Measurements from ENCODE around the gene PLXDC1.

Gene PLXDC1

GRCh38 chr17:39169101-39169500 lies 17.7 kb upstream of the PLXDC1 start:
- TF ChIP-seq, protein P1, sequence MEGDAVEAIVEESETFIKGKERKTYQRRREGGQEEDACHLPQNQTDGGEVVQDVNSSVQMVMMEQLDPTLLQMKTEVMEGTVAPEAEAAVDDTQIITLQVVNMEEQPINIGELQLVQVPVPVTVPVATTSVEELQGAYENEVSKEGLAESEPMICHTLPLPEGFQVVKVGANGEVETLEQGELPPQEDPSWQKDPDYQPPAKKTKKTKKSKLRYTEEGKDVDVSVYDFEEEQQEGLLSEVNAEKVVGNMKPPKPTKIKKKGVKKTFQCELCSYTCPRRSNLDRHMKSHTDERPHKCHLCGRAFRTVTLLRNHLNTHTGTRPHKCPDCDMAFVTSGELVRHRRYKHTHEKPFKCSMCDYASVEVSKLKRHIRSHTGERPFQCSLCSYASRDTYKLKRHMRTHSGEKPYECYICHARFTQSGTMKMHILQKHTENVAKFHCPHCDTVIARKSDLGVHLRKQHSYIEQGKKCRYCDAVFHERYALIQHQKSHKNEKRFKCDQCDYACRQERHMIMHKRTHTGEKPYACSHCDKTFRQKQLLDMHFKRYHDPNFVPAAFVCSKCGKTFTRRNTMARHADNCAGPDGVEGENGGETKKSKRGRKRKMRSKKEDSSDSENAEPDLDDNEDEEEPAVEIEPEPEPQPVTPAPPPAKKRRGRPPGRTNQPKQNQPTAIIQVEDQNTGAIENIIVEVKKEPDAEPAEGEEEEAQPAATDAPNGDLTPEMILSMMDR (IDR thresholded peaks at IDR 0.05) = no peak

DNA sequence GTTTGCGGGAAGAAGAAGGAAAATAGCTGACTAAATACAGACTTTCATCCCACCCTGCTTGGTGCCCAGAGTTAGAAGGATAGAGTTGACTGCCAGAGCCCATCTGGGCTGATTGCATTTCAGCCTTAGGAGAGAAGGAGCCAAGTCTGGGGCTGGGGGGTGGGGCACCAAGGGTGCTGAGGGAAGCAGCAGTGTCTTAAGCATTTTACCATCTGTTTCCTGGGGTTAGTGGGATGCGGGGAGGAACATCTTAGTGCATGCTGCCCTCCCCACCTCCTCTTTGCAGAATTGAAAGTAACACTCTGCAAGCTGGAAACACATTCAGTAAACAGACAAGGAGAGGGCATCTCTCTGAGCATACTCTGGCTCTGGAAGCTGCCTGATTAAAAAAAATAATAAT lies 16.0 kb upstream of the PLXDC1 start:
- TF ChIP-seq, protein P1 (IDR thresholded peaks at IDR 0.05) = no peak

DNA sequence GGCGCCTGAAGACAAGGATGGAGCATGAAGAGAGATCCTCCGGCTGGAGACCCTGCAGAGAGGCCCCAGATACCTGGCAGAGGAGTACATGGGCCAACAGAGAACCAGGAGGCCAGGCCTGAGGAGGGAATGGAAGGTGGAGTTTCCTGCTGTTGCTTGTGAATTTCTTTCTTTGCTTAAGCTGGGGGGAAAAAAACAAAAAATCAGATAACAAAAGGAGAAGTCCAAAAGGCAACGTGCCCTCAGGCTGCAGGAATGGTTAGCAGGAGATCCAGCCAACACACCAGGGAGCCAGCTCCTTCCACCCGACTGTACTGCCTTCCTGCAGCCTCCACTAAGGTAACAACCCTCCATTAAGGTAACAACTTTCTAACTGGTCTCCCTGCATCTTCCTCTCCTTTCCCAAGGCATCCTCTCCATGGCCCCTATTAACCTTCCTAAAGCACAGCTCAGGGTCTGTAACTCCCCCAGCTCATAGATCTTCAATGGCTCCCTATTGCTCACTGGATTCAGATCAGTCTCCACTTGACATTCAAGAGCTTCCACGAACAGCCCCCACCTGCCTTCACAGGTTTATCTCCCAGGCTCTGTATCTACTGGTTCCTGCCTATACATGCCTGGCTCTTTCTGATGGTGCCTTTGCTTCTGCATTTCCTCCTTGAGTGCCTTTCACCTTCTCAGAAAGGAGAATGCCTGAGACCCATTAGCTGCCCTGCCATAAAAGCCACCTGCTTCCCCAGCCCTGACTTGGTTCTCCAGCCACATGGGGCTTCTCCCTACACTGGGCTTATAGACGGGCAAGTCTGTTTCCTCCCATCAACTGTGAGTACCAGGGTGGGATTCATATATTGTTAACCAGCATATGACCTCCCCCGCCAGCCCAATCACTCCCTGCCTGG lies 15.2 kb upstream of the PLXDC1 start:
- TF ChIP-seq, protein P1 (IDR thresholded peaks at IDR 0.05) = no peak

GRCh38 chr17:39165841-39166349 lies 14.5 kb upstream of the PLXDC1 start, which contains the start of gene ARL5C:
TSS of gene ARL5C (minus strand) at chr17:39166161. CDS start at chr17:39165760, 401 bp downstream.
- TF ChIP-seq, protein P1 (IDR thresholded peaks at IDR 0.05) = no peak

DNA sequence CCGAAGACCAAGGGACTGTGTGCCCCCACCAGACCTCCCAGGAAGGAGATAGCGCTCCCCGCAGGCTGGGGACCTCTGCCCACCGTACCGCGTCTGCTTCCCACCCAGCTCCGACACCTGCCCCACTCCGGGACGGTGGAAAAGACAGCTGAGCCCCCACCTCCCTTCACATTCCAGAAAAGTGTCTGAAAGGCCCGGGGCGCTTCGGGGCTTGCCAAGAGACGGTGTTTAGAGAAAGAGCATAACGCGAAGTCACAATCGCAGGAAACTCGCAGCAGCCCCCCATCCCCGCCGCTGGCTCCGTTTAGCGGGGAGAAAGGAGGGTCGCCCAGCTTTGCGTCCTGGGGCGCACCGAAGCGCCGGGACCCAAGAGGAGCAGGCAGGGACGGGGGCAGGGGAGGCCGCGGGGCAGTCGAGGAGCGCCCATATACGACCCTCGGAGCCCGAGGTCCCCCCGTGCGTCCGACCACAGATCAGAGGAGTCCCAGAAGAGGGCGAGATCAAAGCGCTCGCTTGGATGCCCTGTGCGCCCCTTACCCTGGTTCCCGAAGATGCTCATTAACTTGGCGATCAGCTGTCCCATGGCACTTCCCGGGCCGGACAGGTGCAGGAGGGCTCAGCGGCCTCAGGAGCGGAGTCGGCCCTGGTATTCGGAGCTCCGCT lies 13.9 kb upstream of the PLXDC1 start:
- TF ChIP-seq, protein P1 (IDR thresholded peaks at IDR 0.05) = no peak

- TF ChIP-seq, protein P1 (IDR thresholded peaks at IDR 0.05) = peak; percentile 80
Observed at GRCh38 chr17:39164675-39165143, 13.3 kb upstream of the PLXDC1 start.

DNA sequence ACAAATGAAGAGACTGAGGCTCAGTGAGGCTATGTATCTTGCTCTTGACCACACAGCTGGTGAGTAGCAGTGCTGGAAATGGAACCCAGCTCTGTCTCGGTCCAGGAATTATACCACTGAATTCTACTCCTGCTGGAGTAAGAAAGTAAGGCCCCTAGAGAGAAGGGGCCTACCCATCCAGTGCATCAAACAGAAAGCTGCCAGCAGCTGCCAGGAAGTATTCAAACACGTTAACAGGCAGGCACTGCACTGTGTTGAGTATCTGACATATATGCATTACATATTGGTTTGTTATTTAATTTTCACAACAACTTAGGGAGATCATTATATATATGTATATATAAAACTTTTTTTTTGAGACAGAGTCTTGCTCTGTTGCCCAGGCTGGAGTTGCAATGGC lies 10.5 kb upstream of the PLXDC1 start:
- TF ChIP-seq, protein P1 (IDR thresholded peaks at IDR 0.05) = no peak

Data from LNCAP (cell line).